ENCODE results near the gene IFITM2.
"Not testable (repeated sequence)": the region's sequence is repeated elsewhere in the genome, so short reads cannot be mapped to it uniquely, and the experiment has no call there.

Gene IFITM2

DNA sequence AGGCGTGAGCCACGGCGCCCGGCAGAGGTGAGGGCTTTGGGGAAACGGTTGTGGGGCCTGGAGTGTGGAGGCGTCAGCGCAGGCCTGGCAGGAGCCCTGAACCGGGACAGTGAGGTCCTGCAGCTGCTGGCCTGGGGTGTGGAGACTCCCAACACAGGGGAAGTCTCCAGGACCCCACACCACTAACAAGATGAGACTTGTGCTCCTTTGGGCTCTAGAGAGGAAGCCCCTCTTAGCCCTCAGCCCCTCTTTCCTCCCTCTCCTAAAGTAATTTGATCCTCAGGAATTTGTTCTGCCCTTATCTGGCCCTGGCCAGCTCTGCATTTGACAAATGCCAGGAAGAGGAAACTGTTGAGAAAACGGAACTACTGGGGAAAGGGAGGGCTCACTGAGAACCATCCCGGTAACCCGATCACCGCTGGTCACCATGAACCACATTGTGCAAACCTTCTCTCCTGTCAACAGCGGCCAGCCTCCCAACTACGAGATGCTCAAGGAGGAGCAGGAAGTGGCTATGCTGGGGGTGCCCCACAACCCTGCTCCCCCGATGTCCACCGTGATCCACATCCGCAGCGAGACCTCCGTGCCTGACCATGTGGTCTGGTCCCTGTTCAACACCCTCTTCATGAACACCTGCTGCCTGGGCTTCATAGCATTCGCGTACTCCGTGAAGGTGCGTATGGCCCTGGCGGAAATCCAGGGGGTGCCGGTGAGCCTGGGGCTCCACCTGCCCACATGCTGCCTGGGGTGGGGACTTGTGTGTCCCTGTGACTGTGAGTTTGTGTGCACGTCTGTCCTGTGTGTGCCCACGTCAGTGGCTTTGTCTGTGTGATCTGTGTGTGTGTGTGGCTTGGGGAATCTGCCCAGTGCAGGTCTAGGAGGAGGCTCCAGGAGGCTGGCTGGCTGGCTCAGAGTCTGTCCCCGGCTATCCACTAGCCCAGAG is at the start of gene IFITM2:
Gene IFITM2 (plus strand): TSS at position 51 of the 943 bp plus-strand sequence. CDS start 377 bp downstream, at position 428.
- DNase-seq, result not testable (repeated sequence)

GRCh38 chr11:259413-259812 is 48.2 kb upstream of the IFITM2 start:
- no peak for DNase-seq

DNA sequence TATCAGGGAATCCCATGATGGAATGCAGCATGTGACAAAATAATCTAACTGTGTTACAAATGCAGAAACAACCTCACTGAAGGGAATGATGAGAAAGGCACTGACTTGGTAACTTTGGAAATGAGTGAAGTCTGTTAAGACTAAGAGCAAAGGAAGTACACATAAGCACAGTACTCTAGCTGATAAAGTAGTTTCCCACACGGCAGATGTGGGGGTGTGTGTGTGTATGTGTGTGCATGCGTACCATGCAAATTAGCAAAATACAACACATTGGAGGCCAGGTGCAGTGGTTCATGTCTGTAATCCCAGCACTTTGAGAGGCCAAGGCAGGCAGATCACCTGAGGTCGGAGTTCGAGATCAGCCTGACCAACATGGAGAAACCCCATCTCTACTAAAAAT is 46.0 kb upstream of the IFITM2 start:
- DNase-seq, result no peak

DNA sequence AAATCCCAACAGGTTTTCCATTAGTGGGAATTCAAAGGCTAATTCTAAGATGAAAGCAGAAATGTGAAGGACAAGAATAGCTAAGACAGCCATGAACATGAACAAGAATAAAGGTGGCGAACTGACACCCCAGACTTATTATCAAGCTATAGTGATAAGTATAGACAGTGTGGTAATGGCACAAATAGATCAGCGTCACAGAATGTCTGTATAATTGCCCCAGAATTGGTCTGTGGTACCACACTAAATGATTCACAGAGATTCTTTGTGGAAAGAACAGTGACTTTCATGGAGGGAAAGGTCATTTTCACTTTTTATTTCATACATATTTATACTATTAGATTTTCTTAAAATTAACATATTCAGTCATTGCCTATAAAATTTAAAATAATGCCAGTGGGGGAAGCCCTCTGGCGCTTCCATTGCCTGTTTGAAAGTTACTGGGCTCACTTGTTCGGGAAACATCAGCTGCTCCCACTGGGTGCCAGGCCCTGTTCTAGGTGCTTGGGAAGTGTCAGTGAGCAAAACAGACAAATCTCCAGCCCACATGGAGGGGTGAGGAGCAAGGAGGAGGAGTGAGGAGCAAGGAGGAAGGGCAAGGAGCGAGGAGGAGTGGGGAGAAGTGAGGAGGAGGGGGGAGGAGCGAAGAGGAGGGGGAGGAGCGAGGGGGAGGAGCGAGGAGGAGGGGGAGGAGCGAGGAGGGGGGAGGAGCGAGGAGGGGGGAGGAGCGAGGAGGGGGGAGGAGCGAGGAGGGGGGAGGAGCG is 40.8 kb upstream of the IFITM2 start:
- no peak for DNase-seq

GRCh38 chr11:267491-267994 is 40.1 kb upstream of the IFITM2 start:
- peak in 1 of 2 donors; percentile 21 for DNase-seq

DNA sequence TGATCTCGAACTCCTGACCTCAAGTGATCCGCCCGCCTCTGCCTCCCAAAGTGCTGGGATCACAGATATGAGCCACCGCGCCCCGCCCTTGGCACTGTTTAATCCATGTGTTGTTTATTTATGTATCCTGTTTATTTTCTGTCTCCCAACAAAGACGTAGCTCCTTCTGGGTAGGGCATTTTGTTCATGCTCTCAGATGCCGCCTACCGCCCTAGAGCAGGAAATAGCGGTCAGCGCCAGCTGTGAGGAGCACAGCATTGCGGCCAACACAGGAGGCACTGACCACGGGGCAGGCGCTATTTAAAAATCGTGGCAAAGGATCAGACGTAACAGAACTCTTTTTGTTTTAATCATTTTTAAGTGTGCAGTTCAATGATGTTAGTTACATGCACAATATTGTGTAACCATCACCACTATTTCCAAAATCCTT is 38.9 kb upstream of the IFITM2 start:
- DNase-seq, result peak in 1 of 2 donors; percentile 18

- no peak for DNase-seq
These were observed 38.3 kb upstream of the IFITM2 start for GRCh38 chr11:269146-269890.

DNA sequence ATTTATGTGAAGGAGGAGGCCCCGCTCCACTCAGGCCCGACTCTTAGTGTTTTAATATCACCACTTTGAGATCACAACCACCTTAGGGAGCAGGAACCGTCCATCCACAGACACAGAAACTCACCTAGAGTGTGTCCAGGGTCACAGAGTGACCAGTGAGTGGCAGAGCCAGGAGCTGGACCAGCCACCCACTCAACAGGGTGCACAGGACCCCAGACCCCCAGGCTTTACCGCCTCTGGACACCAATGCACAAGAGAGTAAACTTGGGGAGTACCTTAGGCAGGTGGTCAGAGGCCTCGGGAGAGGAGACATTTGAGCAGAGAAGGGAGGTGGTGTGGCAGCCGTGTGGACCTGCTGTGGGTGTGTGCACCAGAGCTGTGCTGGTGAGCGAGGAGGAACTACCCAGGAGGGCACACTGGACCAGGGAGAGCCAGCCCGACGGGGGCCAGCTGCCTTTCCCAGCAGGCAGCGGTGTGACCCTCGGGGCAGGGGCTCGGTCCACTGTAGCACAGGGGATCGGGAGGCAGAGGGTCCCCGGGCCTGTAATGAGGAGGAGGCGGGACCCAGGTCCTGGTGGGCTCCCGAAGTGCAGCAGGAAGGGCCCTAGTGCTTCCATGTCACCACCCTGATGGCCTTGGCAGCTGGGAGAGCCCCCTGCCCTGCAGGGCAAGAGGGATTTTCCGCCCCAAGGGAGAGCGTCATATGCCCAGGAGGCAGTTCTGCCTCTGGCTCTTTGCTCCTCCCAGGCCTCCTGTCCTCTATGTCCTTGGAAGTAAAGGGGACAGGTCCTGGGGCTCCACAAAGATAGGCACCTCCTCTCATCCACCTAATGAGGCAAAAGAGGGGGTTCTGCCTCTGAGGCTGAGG is 36.9 kb upstream of the IFITM2 start:
- no peak for DNase-seq

DNA sequence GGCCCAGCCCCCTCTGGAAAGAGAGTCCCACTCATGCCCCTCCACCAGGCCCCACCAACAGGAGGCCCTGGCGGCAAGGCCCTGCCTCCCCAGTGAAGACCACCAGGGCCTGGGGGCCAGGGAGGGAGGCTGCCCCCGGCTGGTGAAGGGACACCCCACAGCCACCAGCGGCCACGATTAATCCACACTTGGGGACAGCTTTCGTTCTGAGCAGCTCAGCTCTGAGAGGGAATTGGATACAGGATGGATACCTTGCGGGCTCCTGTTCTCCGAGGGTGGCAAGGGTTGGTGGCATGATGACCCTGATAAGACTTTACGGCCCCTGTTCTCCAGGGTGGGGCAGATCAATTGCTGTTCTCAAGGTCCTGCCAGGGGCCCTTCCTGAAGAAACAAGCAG is 36.3 kb upstream of the IFITM2 start:
- DNase-seq, result no peak

GRCh38 chr11:272195-272930 is 35.3 kb upstream of the IFITM2 start:
- DNase-seq, result no peak

DNA sequence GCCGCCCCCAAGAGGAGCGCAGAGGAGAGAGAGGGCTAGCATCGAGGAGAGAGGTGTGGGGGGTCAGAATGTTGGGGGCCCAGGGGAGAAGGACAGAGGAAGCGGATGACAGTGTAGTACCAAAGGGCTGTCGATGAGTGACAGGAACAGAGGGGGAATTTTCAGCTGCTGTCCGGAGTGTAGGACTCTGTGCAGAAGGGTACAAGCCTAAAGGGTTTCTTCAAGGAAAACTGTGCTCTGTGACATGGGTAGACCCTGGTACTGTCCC is 34.8 kb upstream of the IFITM2 start:
- no peak for DNase-seq

DNA sequence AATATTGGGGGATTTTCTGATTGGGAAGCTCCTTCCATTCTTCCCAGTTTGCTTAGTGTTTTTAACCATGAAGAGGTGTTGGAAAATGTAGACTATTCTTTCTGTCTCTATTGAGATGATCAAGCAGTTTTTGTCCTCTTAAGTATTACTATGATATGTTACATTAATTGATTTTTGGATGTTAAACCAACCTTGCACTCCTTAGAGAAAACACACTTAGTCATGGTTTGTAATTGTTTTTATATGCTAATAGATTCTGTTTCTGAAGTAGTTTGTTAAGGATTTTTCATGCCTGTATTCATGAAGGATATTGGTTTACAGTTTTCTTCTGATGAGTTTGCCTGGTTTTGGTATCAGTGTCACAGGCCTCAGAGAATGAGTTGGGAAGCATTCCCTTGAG is 31.4 kb upstream of the IFITM2 start:
- DNase-seq, result no peak

- DNase-seq, result no peak
These were observed 29.3 kb upstream of the IFITM2 start, which contains the start of gene NLRP6 for GRCh38 chr11:278001-278951. Gene NLRP6, plus strand, starts transcription at chr11:278407. Its CDS starts 163 bp downstream, at chr11:278570.

- DNase-seq, result no peak
These were observed 28.3 kb upstream of the IFITM2 start for GRCh38 chr11:279040-279965.

DNA sequence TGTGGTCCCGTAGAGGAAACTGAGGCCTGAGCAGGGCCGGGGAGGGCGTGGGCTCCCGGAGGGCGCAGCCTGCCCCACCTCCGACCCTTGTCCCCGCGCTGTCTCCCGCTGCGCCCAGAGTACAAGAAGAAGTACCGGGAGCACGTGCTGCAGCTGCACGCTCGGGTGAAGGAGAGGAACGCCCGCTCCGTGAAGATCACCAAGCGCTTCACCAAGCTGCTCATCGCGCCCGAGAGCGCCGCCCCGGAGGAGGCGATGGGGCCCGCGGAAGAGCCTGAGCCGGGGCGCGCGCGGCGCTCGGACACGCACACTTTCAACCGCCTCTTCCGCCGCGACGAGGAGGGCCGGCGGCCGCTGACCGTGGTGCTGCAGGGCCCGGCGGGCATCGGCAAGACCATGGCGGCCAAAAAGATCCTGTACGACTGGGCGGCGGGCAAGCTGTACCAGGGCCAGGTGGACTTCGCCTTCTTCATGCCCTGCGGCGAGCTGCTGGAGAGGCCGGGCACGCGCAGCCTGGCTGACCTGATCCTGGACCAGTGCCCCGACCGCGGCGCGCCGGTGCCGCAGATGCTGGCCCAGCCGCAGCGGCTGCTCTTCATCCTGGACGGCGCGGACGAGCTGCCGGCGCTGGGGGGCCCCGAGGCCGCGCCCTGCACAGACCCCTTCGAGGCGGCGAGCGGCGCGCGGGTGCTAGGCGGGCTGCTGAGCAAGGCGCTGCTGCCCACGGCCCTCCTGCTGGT is 27.5 kb upstream of the IFITM2 start:
- no peak for DNase-seq

GRCh38 chr11:280706-281485 is 26.7 kb upstream of the IFITM2 start:
- DNase-seq, result no peak

GRCh38 chr11:281486-282161 is 26.0 kb upstream of the IFITM2 start:
- no peak for DNase-seq
